Iris pigment epithelial cell (primary cell): ENCODE measurements around the gene TMEM86A.
"Not testable (repeated sequence)": the region's sequence is repeated elsewhere in the genome, so short reads cannot be mapped to it uniquely, and the experiment has no call there.

Source experiments
- DNase-seq: peaks from one replicate; pipeline ENCODE4 v3.0.0-alpha.2; 2011; ENCODE audit warnings: low read depth

TMEM86A gene, protein sequence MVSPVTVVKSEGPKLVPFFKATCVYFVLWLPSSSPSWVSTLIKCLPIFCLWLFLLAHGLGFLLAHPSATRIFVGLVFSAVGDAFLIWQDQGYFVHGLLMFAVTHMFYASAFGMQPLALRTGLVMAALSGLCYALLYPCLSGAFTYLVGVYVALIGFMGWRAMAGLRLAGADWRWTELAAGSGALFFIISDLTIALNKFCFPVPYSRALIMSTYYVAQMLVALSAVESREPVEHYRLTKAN

GRCh38 chr11:18698341-18699268 lies at the start of gene TMEM86A:
Gene TMEM86A (plus strand): TSS chr11:18698779. CDS start chr11:18698887, 108 bp downstream.
- peak; percentile 72 for DNase-seq

DNA sequence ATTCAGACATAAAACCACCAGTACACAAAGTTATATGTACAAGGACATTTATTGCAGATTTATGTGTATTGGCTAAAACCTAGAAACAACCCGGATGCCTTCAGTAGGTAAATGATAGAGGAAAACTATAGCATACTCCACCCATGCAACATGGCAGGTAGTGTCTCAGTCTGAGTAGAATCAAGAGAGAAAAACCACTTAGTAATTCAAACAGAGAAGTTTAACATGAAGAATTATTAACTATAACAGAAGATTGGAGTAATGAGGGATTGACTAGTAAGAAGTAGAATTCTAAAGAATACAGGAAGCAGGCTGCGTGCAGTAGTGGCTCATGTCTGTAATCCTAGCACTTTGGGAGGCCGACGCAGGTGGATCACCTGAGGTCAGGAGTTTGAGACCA lies 48.2 kb upstream of the TMEM86A start:
- no peak for DNase-seq

DNA sequence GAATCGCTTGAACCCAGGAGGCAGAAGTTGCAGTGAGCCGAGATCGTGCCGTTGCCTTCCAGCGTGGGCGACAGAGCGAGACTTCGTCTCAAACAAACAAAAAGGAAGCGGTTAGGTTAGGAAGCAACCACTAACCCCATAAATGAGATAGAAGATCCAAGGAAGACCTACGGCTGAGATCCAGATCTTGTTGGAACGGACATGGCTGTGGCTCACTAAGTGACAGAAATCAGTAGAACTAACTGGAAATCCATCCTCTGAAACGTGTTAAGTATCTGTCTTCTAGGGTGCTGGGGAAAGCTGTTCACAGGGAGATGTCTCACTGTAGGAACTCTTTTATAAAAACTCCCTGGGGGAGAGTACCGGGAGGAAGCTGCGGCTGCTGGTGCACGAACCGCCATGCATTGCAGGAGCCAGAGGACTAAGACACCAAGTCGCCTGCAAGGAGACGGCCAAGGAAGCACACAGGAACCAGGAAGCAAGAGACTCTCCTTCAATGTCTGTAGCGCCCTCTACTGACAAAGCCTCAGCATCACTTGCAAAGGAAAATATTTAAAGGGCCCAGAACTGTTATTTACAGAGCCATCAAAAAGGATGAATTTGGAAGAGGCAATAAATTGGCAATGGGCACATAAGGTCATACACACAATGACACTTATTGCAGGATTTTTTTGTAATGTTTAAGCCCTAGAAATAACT lies 47.6 kb upstream of the TMEM86A start:
- DNase-seq: peak; percentile 64

DNA sequence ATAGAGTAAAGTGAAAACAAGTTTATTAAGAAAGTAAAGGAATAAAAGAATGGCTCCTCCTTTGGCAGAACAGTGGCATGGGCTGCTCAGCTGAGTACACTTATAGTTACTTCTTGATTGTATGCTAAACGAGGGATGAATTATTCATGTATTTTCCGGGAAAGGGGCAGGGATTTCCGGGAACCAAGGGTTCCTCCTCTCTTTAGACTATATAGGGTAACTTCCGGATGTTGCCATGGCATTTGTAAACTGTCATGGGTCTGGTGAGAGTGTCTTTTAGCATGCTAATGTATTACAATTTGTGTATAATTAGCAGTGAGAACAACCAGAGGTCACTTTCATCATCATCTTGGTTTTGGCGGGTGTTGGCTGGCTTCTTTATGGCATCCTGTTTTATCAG lies 40.9 kb upstream of the TMEM86A start:
- no peak for DNase-seq

DNA sequence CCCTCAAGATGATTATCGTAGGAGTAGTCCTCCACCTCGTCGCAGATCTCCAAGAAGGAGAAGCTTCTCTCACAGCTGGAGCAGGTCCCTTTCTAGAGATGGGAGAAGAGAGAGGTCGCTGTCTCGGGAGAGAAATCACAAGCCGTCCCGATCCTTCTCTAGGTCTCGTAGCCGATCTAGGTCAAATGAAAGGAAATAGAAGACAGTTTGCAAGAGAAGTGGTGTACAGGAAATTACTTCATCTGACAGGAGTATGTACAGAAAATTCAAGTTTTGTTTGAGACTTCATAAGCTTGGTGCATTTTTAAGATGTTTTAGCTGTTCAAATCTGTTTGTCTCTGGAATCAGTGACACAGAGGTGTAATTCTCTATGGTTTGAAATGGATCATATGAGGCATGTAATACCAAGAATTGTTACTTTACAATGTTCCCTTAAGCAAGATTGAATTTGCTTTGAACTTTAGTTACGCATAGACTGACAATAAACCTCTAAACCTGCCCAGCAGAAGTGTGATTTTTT lies 33.2 kb upstream of the TMEM86A start:
- not testable (repeated sequence) for DNase-seq

- DNase-seq: peak; percentile 26
These were observed 30.4 kb upstream of the TMEM86A start for GRCh38 chr11:18668131-18668530.

DNA sequence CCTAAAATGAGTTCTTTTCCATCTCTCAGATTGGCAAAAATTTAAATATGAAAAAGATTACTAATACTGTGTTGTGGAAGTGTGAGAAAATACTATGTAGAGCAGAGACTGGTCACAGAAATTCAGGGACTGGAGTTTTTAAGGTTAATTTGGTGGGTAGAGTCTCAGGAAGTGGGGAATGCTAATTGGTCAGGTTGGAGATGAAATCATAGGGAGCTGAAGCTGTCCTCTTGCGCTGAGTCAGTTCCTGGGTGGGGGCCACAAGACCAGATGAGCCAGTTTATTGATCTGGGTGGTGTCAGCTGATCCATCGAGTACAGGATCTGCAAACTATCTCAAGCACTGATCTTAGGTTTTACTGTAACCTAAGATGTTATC lies 29.4 kb upstream of the TMEM86A start:
- DNase-seq: peak; percentile 40

- DNase-seq: no peak
These were observed 28.9 kb upstream of the TMEM86A start for GRCh38 chr11:18669711-18670110.

- no peak for DNase-seq
These were observed 27.3 kb upstream of the TMEM86A start for GRCh38 chr11:18671246-18671645.

DNA sequence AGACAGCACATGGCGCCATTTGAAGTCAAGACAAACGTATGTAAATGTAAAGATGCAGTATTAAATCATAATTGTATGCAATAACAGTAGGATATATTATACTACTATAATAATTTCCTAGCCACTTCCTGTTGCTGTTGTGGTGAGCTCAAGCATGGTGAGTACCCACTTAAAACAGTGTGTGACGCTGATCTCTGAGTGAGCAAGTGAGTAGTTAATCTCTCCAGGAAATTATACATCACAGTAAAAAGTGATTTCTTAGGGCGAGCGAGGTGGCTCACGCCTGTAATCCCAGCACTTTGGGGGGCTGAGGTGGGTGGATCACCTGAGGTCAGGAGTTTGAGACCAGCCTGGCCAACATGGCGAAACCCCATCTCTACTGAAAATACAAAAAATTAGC lies 26.4 kb upstream of the TMEM86A start:
- DNase-seq: peak; percentile 67

DNA sequence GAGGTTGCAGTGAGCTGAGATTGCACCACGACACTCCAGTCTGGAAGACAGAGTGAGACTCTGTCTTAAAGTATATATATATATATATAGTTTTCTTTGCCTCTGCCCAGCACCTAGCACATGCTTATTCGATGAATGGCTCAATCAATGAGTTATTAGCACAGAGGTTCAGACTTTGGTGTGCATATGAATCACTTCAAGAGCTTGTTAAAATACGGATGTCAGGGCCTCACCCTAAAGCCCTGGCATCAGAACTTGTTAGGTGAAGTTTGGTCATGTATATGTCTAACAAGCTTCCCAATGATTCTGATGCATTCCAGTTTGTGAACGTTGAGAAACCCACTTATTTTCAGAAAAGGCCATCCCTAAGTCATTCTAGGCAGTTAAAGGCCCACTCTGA lies 21.8 kb upstream of the TMEM86A start:
- no peak for DNase-seq

- no peak for DNase-seq
These were observed 21.0 kb upstream of the TMEM86A start for GRCh38 chr11:18677560-18677959.

GRCh38 chr11:18681949-18682348 lies 16.6 kb upstream of the TMEM86A start:
- DNase-seq: not testable (repeated sequence)

GRCh38 chr11:18682466-18682865 lies 16.1 kb upstream of the TMEM86A start:
- no peak for DNase-seq

DNA sequence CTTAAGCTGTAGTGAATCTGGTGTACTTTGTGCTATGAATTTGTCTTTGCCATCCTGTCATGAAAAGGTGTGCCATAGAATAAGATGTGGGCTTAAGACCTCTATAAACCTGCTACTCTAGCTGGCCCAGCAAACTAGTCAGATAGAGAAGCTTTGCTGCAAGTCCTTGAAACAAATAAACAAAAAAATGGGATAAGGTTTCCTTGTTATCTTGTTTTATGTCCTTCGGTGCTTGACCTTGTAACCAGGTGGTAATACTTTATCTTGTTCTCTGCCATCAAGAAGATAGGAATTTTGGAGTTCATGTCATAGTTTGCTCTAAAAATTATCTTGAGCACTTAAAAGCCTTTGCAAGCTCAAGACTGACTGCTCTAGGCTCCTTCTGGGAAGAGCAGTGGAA lies 14.3 kb upstream of the TMEM86A start:
- DNase-seq: no peak

DNA sequence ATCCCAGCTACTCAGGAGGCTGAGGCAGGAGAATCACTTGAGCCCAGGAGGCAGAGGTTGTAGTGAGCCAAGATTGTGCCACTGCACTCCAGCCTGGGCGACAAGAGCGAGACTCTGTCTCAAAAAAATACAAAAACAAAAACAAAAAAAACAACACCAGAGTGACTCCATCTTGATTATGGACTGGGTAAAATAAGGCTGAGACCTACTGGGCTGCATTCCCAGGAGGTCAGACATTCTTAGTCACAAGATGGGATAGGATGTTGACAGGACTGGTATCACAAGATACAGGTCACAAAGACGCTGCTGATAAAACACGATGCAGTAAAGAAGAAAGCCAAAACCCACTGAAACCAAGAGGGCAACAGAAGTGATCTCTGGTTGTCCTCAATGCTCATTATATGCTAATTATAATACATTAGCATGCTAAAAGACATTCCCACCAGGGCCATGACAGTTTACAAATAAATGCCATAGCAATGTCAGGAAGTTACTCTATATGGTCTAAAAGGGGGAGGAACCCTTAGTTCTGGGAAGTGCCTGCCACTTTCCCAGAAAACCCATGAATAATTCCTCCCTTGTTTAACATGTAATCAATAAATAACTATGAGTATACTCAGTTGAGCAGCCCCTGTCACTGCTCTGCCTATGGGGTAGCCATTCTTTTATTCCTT lies 7.0 kb upstream of the TMEM86A start:
- DNase-seq: not testable (repeated sequence)

GRCh38 chr11:18692941-18693760 lies 5.4 kb upstream of the TMEM86A start:
- no peak for DNase-seq

DNA sequence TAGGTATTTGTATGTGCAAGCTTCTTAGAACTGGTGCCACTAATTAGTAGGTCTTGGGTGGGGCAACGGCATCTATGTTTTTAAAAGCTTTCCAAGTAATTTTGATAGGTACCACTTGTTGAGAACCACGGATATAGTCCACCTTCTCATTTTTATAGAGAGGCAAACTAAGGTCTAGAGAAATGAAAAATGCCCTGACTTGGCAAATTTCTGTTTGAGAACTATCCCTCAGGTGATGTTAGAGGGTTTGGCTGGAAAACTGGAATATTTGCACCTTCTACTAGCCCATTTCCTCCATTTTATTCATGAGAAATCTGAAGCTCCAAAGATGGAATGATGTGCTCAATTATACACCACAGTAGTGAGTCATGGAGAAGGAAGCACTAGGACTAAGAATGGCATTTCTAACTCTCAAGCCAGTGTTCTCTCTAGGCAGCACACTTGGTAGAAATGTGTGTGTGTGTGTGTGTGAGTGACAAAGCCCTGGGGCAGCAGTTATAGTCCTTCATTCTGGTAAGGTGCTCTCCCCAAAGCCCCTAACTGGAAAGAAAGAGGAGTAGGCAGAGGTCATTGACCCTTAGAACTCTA lies 1.8 kb upstream of the TMEM86A start:
- DNase-seq: peak; percentile 75

DNA sequence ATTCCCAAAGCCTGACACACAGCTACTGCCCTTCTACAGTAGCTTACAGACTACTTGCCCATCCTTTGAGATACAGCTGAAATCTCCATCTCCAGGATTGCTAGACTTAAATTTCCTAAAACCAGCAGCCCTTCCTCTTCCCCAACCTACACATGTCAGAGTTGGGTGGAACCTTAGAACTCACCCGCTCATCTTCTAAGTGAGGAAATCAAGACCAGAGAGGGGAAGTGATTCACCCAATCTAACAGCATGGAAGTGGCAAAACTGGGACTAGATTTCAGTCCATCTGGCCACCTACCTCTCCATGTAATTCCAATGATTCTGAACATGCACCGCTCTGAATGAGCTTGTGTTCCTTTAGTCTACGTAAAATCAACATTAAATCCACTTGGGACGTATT lies 1.0 kb upstream of the TMEM86A start:
- DNase-seq: no peak

DNA sequence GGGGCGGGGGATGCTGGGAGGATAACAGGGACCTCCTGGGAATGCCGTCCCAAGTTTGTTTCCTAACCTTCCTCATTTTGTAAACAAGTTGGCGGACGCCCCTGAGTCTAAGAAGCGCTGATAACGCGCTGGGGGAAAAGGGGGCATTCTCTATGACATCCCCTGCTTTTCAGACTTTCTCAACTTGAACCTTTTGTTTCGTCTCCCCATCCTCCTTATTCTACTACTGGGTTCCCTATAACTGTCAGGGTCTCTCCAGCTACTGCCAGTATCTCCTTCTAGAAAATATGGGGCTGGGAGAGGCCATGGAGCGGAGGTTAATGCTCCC lies 654 bp downstream of the TMEM86A start:
- no peak for DNase-seq

GRCh38 chr11:18699848-18700261 lies 1.3 kb downstream of the TMEM86A start:
- no peak for DNase-seq
